GM19023 (cell line): ENCODE results near the gene OBSCN.
"Not testable (repeated sequence)": the region's sequence is repeated elsewhere in the genome, so short reads cannot be mapped to it uniquely, and the experiment has no call there.

ENCODE experiments used
- ATAC-seq: cut with Tn5 transposase; IDR thresholded peaks from one replicate; pipeline ENCODE4 v1.9.1; 2021; ENCODE audit warnings: mild to moderate bottlenecking, moderate library complexity; ENCODE audit not compliant: unreplicated experiment

Gene OBSCN

GRCh38 chr1:228226141-228226874 lies 18.5 kb downstream of the OBSCN start:
- no peak for ATAC-seq

GRCh38 chr1:228226956-228227791 lies 19.3 kb downstream of the OBSCN start:
- no peak for ATAC-seq

GRCh38 chr1:228228147-228228546 lies 20.3 kb downstream of the OBSCN start:
- ATAC-seq = not testable (repeated sequence)

- no peak for ATAC-seq
These were observed 20.8 kb downstream of the OBSCN start for GRCh38 chr1:228228601-228229074.

- no peak for ATAC-seq
These were observed 23.3 kb downstream of the OBSCN start for GRCh38 chr1:228231189-228231588.

- no peak for ATAC-seq
These were observed 25.3 kb downstream of the OBSCN start for GRCh38 chr1:228233136-228233535.

- no peak for ATAC-seq
These were observed 27.1 kb downstream of the OBSCN start for GRCh38 chr1:228234921-228235320.

GRCh38 chr1:228236744-228237143 lies 28.9 kb downstream of the OBSCN start:
- ATAC-seq = no peak

- no peak for ATAC-seq
These were observed 30.2 kb downstream of the OBSCN start for GRCh38 chr1:228238007-228238406.

GRCh38 chr1:228238461-228238860 lies 30.6 kb downstream of the OBSCN start:
- ATAC-seq = no peak

- ATAC-seq = no peak
These were observed 32.8 kb downstream of the OBSCN start for GRCh38 chr1:228240411-228241240.

GRCh38 chr1:228241259-228241658 lies 33.4 kb downstream of the OBSCN start:
- ATAC-seq = no peak

GRCh38 chr1:228242409-228242808 lies 34.6 kb downstream of the OBSCN start:
- ATAC-seq = no peak

GRCh38 chr1:228243093-228243492 lies 35.2 kb downstream of the OBSCN start:
- no peak for ATAC-seq

GRCh38 chr1:228243989-228244388 lies 36.1 kb downstream of the OBSCN start:
- not testable (repeated sequence) for ATAC-seq

- no peak for ATAC-seq
These were observed 37.3 kb downstream of the OBSCN start for GRCh38 chr1:228245111-228245510.

- no peak for ATAC-seq
These were observed 38.5 kb downstream of the OBSCN start for GRCh38 chr1:228246216-228246900.

GRCh38 chr1:228249513-228250305 lies 41.9 kb downstream of the OBSCN start:
- no peak for ATAC-seq

- ATAC-seq = not testable (repeated sequence)
These were observed 44.6 kb downstream of the OBSCN start for GRCh38 chr1:228252476-228252875.
